Neutrophil (primary cell): ENCODE measurements around the gene ACKR2.
A peak's percentile ranks its signal among the peaks of the same experiment; 100 is the strongest.
"Not testable (repeated sequence)": the region's sequence is repeated elsewhere in the genome, so short reads cannot be mapped to it uniquely, and the experiment has no call there.

Experiments used
- H3K27ac ChIP-seq: fragments of 200-600 bp; sonication (generic); 2 replicates; pipeline ENCODE4 v1.5.1; 2016; ENCODE audit warnings: mild to moderate bottlenecking, moderate library complexity
- H3K27me3 ChIP-seq: fragments of 200-600 bp; sonication (generic); 2 replicates; pipeline ENCODE4 v1.6.0; 2016; ENCODE audit warnings: mild to moderate bottlenecking
- H3K36me3 ChIP-seq: fragments of 200-600 bp; sonication (generic); 2 replicates; pipeline ENCODE4 v1.5.1; 2017
- H3K4me1 ChIP-seq, 2 experiments: fragments of 200-600 bp in 1 of 2; sonication (generic) in 1 of 2; 1 replicate in 1 of 2; 2 replicates in 1 of 2; pipeline versions ENCODE4 v1.5.1 to v1.6.1; 2013 to 2016; ENCODE audit warnings: low read depth in 1 of 2, low read length in 1 of 2, mild to moderate bottlenecking in 1 of 2, moderate library complexity in 1 of 2; ENCODE audit not compliant: control insufficient read depth in 1 of 2, insufficient read depth in 1 of 2
- H3K4me3 ChIP-seq, 2 experiments: fragments of 200-600 bp in 1 of 2; sonication (generic) in 1 of 2; 1 replicate in 1 of 2; 2 replicates in 1 of 2; pipeline ENCODE4 v1.5.1; 2013 to 2016; ENCODE audit warnings: low read depth in 1 of 2, low read length in 1 of 2, mild to moderate bottlenecking in 1 of 2, moderate library complexity in 1 of 2
- H3K9me3 ChIP-seq: fragments of 200-600 bp; sonication (generic); 2 replicates; pipeline ENCODE4 v1.5.1; 2016
- TF ChIP-seq, protein P1 (sequence below): fragments of 200-600 bp; sonication (generic); IDR thresholded peaks from 2 replicates; pipeline ENCODE4 v1.5.1; 2016; ENCODE audit warnings: antibody characterized with exemption

The ACKR2 gene

GRCh38 chr3:42877881-42878280 is 68.6 kb downstream of the ACKR2 start:
- Histone ChIP-seq H3K4me1 (peaks cover 7 to 9% of the 10 kb centered on the region in 2 experiments), H3K4me3 (no peak overlapping the region), H3K36me3 (no peaks in the 10 kb centered on the region), H3K27ac (no peak overlapping the region), H3K9me3 (no peaks in the 10 kb centered on the region), H3K27me3 (peaks cover 38% of the 10 kb centered on the region)
- TF ChIP-seq, protein P1, sequence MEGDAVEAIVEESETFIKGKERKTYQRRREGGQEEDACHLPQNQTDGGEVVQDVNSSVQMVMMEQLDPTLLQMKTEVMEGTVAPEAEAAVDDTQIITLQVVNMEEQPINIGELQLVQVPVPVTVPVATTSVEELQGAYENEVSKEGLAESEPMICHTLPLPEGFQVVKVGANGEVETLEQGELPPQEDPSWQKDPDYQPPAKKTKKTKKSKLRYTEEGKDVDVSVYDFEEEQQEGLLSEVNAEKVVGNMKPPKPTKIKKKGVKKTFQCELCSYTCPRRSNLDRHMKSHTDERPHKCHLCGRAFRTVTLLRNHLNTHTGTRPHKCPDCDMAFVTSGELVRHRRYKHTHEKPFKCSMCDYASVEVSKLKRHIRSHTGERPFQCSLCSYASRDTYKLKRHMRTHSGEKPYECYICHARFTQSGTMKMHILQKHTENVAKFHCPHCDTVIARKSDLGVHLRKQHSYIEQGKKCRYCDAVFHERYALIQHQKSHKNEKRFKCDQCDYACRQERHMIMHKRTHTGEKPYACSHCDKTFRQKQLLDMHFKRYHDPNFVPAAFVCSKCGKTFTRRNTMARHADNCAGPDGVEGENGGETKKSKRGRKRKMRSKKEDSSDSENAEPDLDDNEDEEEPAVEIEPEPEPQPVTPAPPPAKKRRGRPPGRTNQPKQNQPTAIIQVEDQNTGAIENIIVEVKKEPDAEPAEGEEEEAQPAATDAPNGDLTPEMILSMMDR = no peak

DNA sequence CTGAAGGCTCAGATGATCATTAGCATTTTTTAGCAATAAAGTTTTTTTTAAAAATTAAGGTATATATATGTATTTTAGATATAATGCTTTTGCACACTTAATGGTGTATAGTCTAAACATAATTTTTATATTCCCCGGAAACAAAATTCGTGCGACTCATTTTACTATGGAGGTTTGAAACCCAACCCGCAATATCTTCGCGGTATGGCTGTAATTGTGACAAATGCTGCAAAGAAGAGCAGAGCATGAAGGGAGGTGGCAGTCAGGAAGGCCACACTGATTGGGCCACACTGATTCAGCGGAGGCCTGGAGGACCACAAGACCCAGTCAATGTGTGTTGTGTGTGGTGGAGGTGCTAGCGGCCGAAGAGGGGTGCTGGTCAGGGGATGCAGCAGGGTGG is 70.9 kb downstream of the ACKR2 start:
- Histone ChIP-seq H3K27ac (no peak overlapping the region), H3K36me3 (no peaks in the 10 kb centered on the region), H3K4me1 (peaks cover 7 to 9% of the 10 kb centered on the region in 2 experiments), H3K4me3 (no peak overlapping the region), H3K9me3 (no peaks in the 10 kb centered on the region), H3K27me3 (peaks cover 38% of the 10 kb centered on the region)
- TF ChIP-seq, protein P1 = no peak

- H3K9me3 ChIP-seq = no peaks in the 10 kb centered on the region
- H3K4me3 ChIP-seq = peak overlapping the region; percentile 29 to 53
- peaks cover 7 to 9% of the 10 kb centered on the region in 2 experiments for H3K4me1 ChIP-seq
- H3K27ac ChIP-seq = no peak overlapping the region
- TF ChIP-seq, protein P1 = peak; percentile 69
- H3K36me3 ChIP-seq = no peaks in the 10 kb centered on the region
- peaks cover 38% of the 10 kb centered on the region for H3K27me3 ChIP-seq
Measured at GRCh38 chr3:42880601-42881451, 71.6 kb downstream of the ACKR2 start.

DNA sequence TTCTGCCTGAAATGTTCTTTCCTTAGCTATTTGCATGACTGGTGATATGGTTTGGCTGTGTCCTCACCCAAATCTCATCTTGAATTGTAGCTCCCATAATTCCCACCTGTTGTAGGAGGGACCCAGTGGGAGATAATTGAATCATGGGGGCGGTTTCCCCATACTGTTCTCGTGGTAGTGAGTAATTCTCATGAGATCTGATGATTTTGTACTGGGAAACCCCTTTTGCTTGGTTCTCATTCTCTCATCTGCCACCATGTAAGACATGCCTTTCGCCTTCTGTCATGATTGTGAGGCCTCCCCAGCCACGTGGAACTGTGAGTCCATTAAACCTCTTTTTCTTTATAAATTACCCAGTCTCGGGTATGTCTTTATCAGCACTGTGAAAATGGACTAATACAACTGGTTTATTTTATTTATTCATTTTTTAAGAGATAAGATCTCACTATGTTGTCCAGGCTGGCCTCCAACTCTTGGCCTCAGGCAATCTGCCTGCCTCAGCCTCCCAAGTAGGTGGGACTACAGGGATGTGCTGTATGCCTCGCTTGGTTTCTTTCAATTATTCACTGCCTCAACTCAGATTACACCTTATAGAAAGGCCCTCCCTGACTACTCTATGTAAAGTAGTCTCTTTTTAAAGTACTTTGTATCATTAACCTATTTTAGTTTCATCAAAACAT is 74.1 kb downstream of the ACKR2 start:
- not testable (repeated sequence) for H3K4me3 ChIP-seq, H3K9me3 ChIP-seq, H3K36me3 ChIP-seq, H3K4me1 ChIP-seq, H3K27ac ChIP-seq
- H3K27me3 ChIP-seq = peaks cover 38% of the 10 kb centered on the region

GRCh38 chr3:42884324-42884723 is 75.1 kb downstream of the ACKR2 start:
- Histone ChIP-seq H3K27ac (no peak overlapping the region), H3K4me1 (peaks cover 7 to 9% of the 10 kb centered on the region in 2 experiments), H3K4me3 (no peak overlapping the region), H3K9me3 (no peaks in the 10 kb centered on the region), H3K36me3 (no peaks in the 10 kb centered on the region), H3K27me3 (peaks cover 31% of the 10 kb centered on the region)
- TF ChIP-seq, protein P1 = no peak

- TF ChIP-seq, protein P1 = no peak
- Histone ChIP-seq H3K4me3 (no peak overlapping the region), H3K4me1 (peaks cover under 1% of the 10 kb centered on the region in 2 experiments), H3K9me3 (no peaks in the 10 kb centered on the region), H3K27me3 (peaks cover 13% of the 10 kb centered on the region), H3K36me3 (no peaks in the 10 kb centered on the region), H3K27ac (no peak overlapping the region)
Measured at GRCh38 chr3:42886294-42886822, 77.1 kb downstream of the ACKR2 start.
